Liver (tissue), 9 donors: Measurements from ENCODE around the gene WWOX. TPM values are rescaled to one million over a fixed set of nuclear protein-coding genes. Genes with fewer than 3 reads are reported as not detected.

Experiments used
- DNase-seq: peaks from one replicate; pipeline ENCODE4 v3.0.0-alpha.2; 2017; ENCODE audit warnings: low spot score
- H3K27ac ChIP-seq, 2 donors: one replicate each; pipeline ENCODE4 v1.7.0; 2013; ENCODE audit warnings: inconsistent platforms in 2 of 2, low read length in 2 of 2, control low read depth in 1 of 2, low read depth in 1 of 2, mild to moderate bottlenecking in 1 of 2
- H3K27me3 ChIP-seq, 4 donors: one replicate each; pipeline versions ENCODE4 v1.6.1 to v1.7.0; 2013; ENCODE audit warnings: low read length in 3 of 4, inconsistent platforms in 1 of 4, mild to moderate bottlenecking in 1 of 4, moderate library complexity in 1 of 4; ENCODE audit not compliant: control insufficient read depth in 4 of 4, insufficient read depth in 4 of 4
- H3K36me3 ChIP-seq, 4 donors: one replicate each; pipeline versions ENCODE4 v1.6.1 to v1.7.0; 2013; ENCODE audit warnings: low read length in 3 of 4, mild to moderate bottlenecking in 3 of 4, low read depth in 1 of 4, moderate library complexity in 1 of 4; ENCODE audit not compliant: control insufficient read depth in 4 of 4, insufficient read depth in 3 of 4
- H3K4me1 ChIP-seq, 4 donors: one replicate each; pipeline versions ENCODE4 v1.6.1 to v1.7.0; 2013; ENCODE audit warnings: low read length in 3 of 4, mild to moderate bottlenecking in 3 of 4, moderate library complexity in 1 of 4; ENCODE audit not compliant: control insufficient read depth in 4 of 4, insufficient read depth in 4 of 4
- H3K4me3 ChIP-seq, 3 donors: one replicate each; pipeline versions ENCODE4 v1.6.1 to v1.7.0; 2013; ENCODE audit warnings: low read length in 3 of 3, control low read depth in 1 of 3, low read depth in 1 of 3, mild to moderate bottlenecking in 1 of 3
- H3K9ac ChIP-seq, 2 donors: one replicate each; pipeline ENCODE4 v1.7.0; 2013; ENCODE audit warnings: low read length in 2 of 2, mild to moderate bottlenecking in 2 of 2, moderate library complexity in 2 of 2, control low read depth in 1 of 2, low read depth in 1 of 2
- H3K9me3 ChIP-seq, 4 donors: one replicate each; pipeline versions ENCODE4 v1.6.1 to v1.7.0; 2013; ENCODE audit warnings: low read length in 3 of 4; ENCODE audit not compliant: control insufficient read depth in 4 of 4
- ATF3 ChIP-seq: IDR thresholded peaks from 2 replicates; pipeline ENCODE4 v1.6.1; 2016; ENCODE audit warnings: antibody characterized with exemption
- FOXA2 ChIP-seq: IDR thresholded peaks from 2 replicates; pipeline ENCODE4 v1.6.1; 2016; ENCODE audit warnings: antibody characterized with exemption
- GABPA ChIP-seq, 2 donors: IDR thresholded peaks in 1 of 2; conservative IDR thresholded peaks in 1 of 2; 2 replicates each; pipeline ENCODE4 v1.6.1; 2016; ENCODE audit warnings: antibody characterized with exemption in 2 of 2, mild to moderate bottlenecking in 1 of 2, moderate library complexity in 1 of 2
- HNF4A ChIP-seq, 2 donors: conservative IDR thresholded peaks; 2 replicates each; pipeline ENCODE4 v1.6.1; 2016; ENCODE audit warnings: antibody characterized with exemption in 2 of 2, mild to moderate bottlenecking in 2 of 2
- HNF4G ChIP-seq: IDR thresholded peaks from 2 replicates; pipeline ENCODE4 v1.6.1; 2016; ENCODE audit warnings: antibody characterized with exemption
- JUND ChIP-seq, 2 donors: IDR thresholded peaks; 2 replicates each; pipeline ENCODE4 v1.6.1; 2016; ENCODE audit warnings: antibody characterized with exemption in 2 of 2
- MAX ChIP-seq: IDR thresholded peaks from 2 replicates; pipeline ENCODE4 v1.6.1; 2016; ENCODE audit warnings: antibody characterized with exemption
- NR2F2 ChIP-seq: IDR thresholded peaks from 2 replicates; pipeline ENCODE4 v1.6.1; 2016; ENCODE audit warnings: antibody characterized with exemption
- RAD21 ChIP-seq, 2 donors: IDR thresholded peaks; 2 replicates each; pipeline ENCODE4 v1.6.1; 2016; ENCODE audit warnings: antibody characterized with exemption in 2 of 2, mild to moderate bottlenecking in 2 of 2
- RXRA ChIP-seq, 2 donors: IDR thresholded peaks; 2 replicates each; pipeline ENCODE4 v1.6.1; 2017 to 2018; ENCODE audit warnings: antibody characterized with exemption in 2 of 2, mild to moderate bottlenecking in 1 of 2
- SP1 ChIP-seq: IDR thresholded peaks from 2 replicates; pipeline ENCODE4 v1.6.1; 2018; ENCODE audit warnings: antibody characterized with exemption, mild to moderate bottlenecking
- TAF1 ChIP-seq: conservative IDR thresholded peaks from 2 replicates; pipeline ENCODE4 v1.6.1; 2016; ENCODE audit warnings: antibody characterized with exemption, mild to moderate bottlenecking
- YY1 ChIP-seq: IDR thresholded peaks from 2 replicates; pipeline ENCODE4 v1.6.1; 2016; ENCODE audit warnings: antibody characterized with exemption, mild to moderate bottlenecking
- ZBTB33 ChIP-seq: IDR thresholded peaks from 2 replicates; pipeline ENCODE4 v1.6.1; 2016; ENCODE audit warnings: antibody characterized with exemption
- whole genome bisulfite sequencing: extraction: QIAGEN DNeasy Blood & Tissue Kit; methylation state at CpG from one replicate; pipeline ENCODE4 v1.1.7; 2013; 5-methylcytosine and 5-hydroxymethylcytosine counted together
- polyA plus RNA-seq, 2 donors: library from polyadenylated mRNA; stranded (reverse) in 1 of 2; unstranded in 1 of 2; fragments of 200-250 nt in 1 of 2; fragments of >200 nt in 1 of 2; fragmentation: Nextera tagmentation in 1 of 2; extraction: Ambion mirVana in 1 of 2; gene quantifications; one replicate each; pipeline versions ENCODE4 v1.2.1 to v1.2.3, GENCODE V29; 2013 to 2015
- total RNA-seq, 2 donors: library from RNA; depleted of rRNA; stranded (reverse); fragments of >200 nt; gene quantifications; one replicate each; pipeline ENCODE4 v1.2.3, GENCODE V29; 2014
- TF ChIP-seq, protein P1 (sequence below): IDR thresholded peaks from 2 replicates; pipeline ENCODE4 v1.6.1; 2016; ENCODE audit warnings: antibody characterized with exemption, mild to moderate bottlenecking
- TF ChIP-seq, protein P2 (sequence below): fragments of 150-350 bp; IDR thresholded peaks from 2 replicates; pipeline ENCODE4 v1.5.1; 2017; ENCODE audit warnings: improper control_type of control experiment, low read depth, low read length; ENCODE audit not compliant: missing input control
- donor health status: healthy.
- donor health status: healthy.
- donor health status: healthy.
- donor health status: healthy.
- donor health status: healthy.

Gene WWOX
- total and polyA plus RNA-seq, 4 donors, result 9.8 to 46.0 (median 15.3) TPM

DNA sequence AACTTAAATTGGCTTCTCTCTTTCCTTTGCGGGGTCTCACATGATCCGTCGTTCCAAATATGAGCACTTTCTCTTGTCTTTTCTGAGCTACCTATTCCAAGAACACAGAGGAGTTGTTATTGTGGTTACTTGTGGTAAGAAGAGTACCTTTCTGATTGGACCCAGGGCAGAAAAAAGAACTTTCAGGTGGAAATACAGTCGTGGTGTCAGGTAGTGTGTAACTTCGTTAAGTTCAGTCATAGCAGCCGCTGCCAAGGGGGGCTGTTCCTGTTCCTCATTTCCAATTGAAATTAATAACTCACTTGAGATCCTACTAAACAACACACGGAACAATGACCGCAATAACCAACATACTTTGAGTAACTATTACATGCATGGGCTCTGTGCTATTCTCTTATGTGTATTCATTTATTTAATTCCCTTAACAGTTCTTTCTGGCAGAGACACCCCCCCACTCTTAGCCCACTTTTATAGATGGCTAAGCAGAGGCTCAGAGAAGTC lies 819.4 kb downstream of the WWOX start:
- DNase-seq, result no peak
- H3K36me3 ChIP-seq, result no peaks in the 10 kb centered on the region
- no peak overlapping the region for H3K27ac ChIP-seq
- H3K4me3 ChIP-seq, result no peak overlapping the region
- H3K4me1 ChIP-seq, result no peaks in the 10 kb centered on the region
- WGBS, result 91% methylated on average over 8 of the region's 8 CpGs
- no peak overlapping the region for H3K9ac ChIP-seq
- H3K27me3 ChIP-seq, result no peaks in the 10 kb centered on the region
- TF ChIP-seq, protein P1, sequence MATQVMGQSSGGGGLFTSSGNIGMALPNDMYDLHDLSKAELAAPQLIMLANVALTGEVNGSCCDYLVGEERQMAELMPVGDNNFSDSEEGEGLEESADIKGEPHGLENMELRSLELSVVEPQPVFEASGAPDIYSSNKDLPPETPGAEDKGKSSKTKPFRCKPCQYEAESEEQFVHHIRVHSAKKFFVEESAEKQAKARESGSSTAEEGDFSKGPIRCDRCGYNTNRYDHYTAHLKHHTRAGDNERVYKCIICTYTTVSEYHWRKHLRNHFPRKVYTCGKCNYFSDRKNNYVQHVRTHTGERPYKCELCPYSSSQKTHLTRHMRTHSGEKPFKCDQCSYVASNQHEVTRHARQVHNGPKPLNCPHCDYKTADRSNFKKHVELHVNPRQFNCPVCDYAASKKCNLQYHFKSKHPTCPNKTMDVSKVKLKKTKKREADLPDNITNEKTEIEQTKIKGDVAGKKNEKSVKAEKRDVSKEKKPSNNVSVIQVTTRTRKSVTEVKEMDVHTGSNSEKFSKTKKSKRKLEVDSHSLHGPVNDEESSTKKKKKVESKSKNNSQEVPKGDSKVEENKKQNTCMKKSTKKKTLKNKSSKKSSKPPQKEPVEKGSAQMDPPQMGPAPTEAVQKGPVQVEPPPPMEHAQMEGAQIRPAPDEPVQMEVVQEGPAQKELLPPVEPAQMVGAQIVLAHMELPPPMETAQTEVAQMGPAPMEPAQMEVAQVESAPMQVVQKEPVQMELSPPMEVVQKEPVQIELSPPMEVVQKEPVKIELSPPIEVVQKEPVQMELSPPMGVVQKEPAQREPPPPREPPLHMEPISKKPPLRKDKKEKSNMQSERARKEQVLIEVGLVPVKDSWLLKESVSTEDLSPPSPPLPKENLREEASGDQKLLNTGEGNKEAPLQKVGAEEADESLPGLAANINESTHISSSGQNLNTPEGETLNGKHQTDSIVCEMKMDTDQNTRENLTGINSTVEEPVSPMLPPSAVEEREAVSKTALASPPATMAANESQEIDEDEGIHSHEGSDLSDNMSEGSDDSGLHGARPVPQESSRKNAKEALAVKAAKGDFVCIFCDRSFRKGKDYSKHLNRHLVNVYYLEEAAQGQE, result no peak
- TF ChIP-seq JUND (IDR thresholded peaks at IDR 0.05), result no peak
- no peak for TF ChIP-seq RXRA (IDR thresholded peaks at IDR 0.05)
- no peak for TF ChIP-seq SP1
- no peak for TF ChIP-seq TAF1
- TF ChIP-seq ZBTB33, result no peak
- TF ChIP-seq NR2F2, result no peak
- no peak for TF ChIP-seq HNF4A (conservative IDR thresholded peaks at IDR 0.05)
- no peak for TF ChIP-seq FOXA2
- TF ChIP-seq RAD21 (IDR thresholded peaks at IDR 0.05), result no peak
- TF ChIP-seq GABPA (IDR thresholded peaks at IDR 0.05 in 1 of 2, conservative IDR thresholded peaks at IDR 0.05 in 1 of 2), result no peak
- no peak for TF ChIP-seq ATF3
- TF ChIP-seq HNF4G, result no peak
- TF ChIP-seq YY1, result no peak
- TF ChIP-seq, protein P2, sequence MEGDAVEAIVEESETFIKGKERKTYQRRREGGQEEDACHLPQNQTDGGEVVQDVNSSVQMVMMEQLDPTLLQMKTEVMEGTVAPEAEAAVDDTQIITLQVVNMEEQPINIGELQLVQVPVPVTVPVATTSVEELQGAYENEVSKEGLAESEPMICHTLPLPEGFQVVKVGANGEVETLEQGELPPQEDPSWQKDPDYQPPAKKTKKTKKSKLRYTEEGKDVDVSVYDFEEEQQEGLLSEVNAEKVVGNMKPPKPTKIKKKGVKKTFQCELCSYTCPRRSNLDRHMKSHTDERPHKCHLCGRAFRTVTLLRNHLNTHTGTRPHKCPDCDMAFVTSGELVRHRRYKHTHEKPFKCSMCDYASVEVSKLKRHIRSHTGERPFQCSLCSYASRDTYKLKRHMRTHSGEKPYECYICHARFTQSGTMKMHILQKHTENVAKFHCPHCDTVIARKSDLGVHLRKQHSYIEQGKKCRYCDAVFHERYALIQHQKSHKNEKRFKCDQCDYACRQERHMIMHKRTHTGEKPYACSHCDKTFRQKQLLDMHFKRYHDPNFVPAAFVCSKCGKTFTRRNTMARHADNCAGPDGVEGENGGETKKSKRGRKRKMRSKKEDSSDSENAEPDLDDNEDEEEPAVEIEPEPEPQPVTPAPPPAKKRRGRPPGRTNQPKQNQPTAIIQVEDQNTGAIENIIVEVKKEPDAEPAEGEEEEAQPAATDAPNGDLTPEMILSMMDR, result no peak
- no peak for TF ChIP-seq MAX
- H3K9me3 ChIP-seq, result peaks cover 0 to 11% (median 7%) of the 10 kb centered on the region in 4 donors

- TF ChIP-seq ATF3 (no peak), YY1 (no peak), SP1 (no peak), HNF4A (conservative IDR thresholded peaks at IDR 0.05) (no peak), FOXA2 (no peak), NR2F2 (no peak)
- TF ChIP-seq, protein P1, result no peak
- WGBS, result 83% methylated on average over 8 of the region's 8 CpGs
- H3K4me1 ChIP-seq, result no peaks in the 10 kb centered on the region
Observed at GRCh38 chr16:78919852-78920251, 820.4 kb downstream of the WWOX start.

More at GRCh38 chr16:78919852-78920251, 820.4 kb downstream of the WWOX start:
- Histone ChIP-seq H3K36me3 (no peaks in the 10 kb centered on the region), H3K9me3 (peaks cover 0 to 11% (median 7%) of the 10 kb centered on the region in 4 donors), H3K27ac (no peak overlapping the region), H3K9ac (no peak overlapping the region), H3K4me3 (no peak overlapping the region), H3K27me3 (no peaks in the 10 kb centered on the region)
- DNase-seq, result no peak
